Measurements from ENCODE around the gene TCF7L1. TPM values are rescaled to one million over a fixed set of nuclear protein-coding genes. Genes with fewer than 3 reads are reported as not detected.

TCF7L1 gene
- total and polyA plus RNA-seq, 9 of the 15 experiments (the other 6 are each of a cell fraction or from before 2014, with no cell fraction given): 0.03 to 0.11 (median 0.07) TPM; not detected in 5

DNA sequence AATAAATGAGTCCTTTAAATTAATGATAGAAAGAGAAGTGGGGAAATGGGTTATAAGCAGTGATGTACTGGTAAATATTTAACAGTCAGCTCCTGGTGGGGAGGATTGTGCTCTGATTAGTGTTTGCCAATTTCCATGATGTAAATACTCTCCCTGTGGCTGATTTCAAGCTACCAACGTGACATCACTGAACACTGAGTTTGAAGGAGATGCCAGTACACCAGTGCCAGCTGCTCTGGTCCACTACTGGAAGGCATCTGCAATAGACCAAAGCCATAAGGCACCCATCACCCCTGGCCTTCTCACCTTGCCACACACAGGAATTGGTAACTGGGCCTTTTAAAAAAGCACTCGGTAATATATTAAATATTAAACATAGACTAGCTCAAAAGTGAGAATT, 116.9 kb downstream of the TCF7L1 start (continued):
- TF ChIP-seq IFI16 (CRISPR knock-in tag; IDR thresholded peaks at IDR 0.05) (no peak), EP400 (IDR thresholded peaks at IDR 0.05) (no peak), HDAC2 (IDR thresholded peaks at IDR 0.05) (no peak), ZNF644 (tag; IDR thresholded peaks at IDR 0.05; ENCODE audit: low read depth) (no peak), ZNF778 (CRISPR knock-in tag; IDR thresholded peaks at IDR 0.05) (no peak)
- TF ChIP-seq, protein P1, sequence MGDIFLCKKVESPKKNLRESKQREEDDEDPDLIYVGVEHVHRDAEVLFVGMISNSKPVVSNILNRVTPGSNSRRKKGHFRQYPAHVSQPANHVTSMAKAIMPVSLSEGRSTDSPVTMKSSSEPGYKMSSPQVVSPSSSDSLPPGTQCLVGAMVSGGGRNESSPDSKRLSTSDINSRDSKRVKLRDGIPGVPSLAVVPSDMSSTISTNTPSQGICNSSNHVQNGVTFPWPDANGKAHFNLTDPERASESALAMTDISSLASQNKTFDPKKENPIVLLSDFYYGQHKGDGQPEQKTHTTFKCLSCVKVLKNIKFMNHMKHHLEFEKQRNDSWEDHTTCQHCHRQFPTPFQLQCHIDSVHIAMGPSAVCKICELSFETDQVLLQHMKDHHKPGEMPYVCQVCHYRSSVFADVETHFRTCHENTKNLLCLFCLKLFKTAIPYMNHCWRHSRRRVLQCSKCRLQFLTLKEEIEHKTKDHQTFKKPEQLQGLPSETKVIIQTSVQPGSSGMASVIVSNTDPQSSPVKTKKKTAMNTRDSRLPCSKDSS (IDR thresholded peaks at IDR 0.05; ENCODE audit: low read depth, partially characterized antibody): no peak

DNA sequence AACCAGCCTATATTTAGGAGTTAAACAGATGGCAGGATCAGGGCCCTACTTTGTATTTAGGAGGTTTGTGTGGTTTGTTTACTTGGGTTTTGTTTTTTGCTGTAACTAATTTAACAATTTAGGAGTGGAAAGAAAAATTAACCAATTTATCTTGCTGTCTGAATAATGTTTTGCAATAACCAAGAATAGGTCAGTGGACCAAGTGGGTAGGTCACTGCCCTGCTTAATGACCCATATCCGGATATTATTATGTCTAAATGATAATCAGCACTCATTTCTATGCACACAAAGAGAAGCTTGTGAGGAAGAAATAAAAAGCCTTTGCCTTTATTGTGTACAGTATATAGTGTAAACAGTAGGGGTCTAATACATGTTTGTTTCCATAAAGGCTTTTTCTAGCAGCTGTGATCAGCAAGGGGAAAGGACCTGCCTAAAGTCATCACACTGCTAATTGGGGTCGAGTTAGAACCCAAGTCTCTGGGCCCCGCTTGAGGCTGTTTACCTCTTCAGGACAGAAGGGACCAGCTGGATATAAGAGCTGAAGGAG, 118.0 kb downstream of the TCF7L1 start:
- in situ Hi-C loops (cut with MboI): no loop called here
- BruUV-seq (replicated peaks): no TSS peak
- ATAC-seq: no peak

More for the DNA sequence above, 118.0 kb downstream of the TCF7L1 start:
- Histone ChIP-seq H3K9me1 (ENCODE audit: control insufficient read depth, insufficient read depth, low read length) (no peaks in the 10 kb centered on the region), H4K20me1 (replicated peaks; ENCODE audit: control insufficient read depth, insufficient read depth, low read length) (no peaks in the 10 kb centered on the region), H3K4me3 (no peak overlapping the region), H3K79me2 (ENCODE audit: control insufficient read depth, insufficient read depth, low read length) (no peaks in the 10 kb centered on the region), H3K9me3 (replicated peaks; ENCODE audit: control insufficient read depth, insufficient read depth, low read depth, low read length) (no peaks in the 10 kb centered on the region), H3K9ac (ENCODE audit: insufficient read depth in 1 of 2, low read depth in 2 of 2, low read length in 2 of 2) (no peak overlapping the region), H2AFZ (ENCODE audit: low read depth, low read length) (no peak overlapping the region), H3K4me2 (ENCODE audit: insufficient read depth, low read length) (no peak overlapping the region), H3K27me3 (ENCODE audit: control insufficient read depth in 2 of 2, insufficient read depth in 2 of 2, low read length in 2 of 2) (peaks cover 24 to 69% of the 10 kb centered on the region in 2 experiments; a peak in 4 of 5 replicates), H3K27ac (ENCODE audit: extremely low read depth, low read depth, low read length) (no peak overlapping the region), H3K4me1 (replicated peaks in 1 of 2; ENCODE audit: control insufficient read depth in 2 of 2, insufficient read depth in 2 of 2, low read length in 2 of 2) (0 out of 5 replicates have a peak, but pooled peaks cover 0 to 3% of the 10 kb centered on the region in 2 experiments), H3K36me3 (ENCODE audit: control insufficient read depth, insufficient read depth, low read length) (no peaks in the 10 kb centered on the region)
- 8% methylated on average over 3 of the region's 3 CpGs for WGBS (ENCODE audit: insufficient coverage, low coverage, missing lambda C conversion rate)
- POLR2A ChIA-PET: interaction anchor here (0.8 to 1.3 kb wide), 3 partner anchors 10 to 119 kb away, joined by 3 read pairs; no protein-coding TSS in a partner anchor
- CTCF ChIA-PET (ENCODE audit: low intra/inter-chr PET ratio): no interaction called here
- FAIRE-seq (no peak), DNase-seq (ENCODE audit: extremely low read depth in 1 of 4, low spot score in 3 of 4) (no peak)
- TF ChIP-seq SNIP1 (IDR thresholded peaks at IDR 0.05; ENCODE audit: low read depth): no peak
- TF ChIP-seq, protein P2, sequence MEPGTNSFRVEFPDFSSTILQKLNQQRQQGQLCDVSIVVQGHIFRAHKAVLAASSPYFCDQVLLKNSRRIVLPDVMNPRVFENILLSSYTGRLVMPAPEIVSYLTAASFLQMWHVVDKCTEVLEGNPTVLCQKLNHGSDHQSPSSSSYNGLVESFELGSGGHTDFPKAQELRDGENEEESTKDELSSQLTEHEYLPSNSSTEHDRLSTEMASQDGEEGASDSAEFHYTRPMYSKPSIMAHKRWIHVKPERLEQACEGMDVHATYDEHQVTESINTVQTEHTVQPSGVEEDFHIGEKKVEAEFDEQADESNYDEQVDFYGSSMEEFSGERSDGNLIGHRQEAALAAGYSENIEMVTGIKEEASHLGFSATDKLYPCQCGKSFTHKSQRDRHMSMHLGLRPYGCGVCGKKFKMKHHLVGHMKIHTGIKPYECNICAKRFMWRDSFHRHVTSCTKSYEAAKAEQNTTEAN (CRISPR knock-in tag; IDR thresholded peaks at IDR 0.05): no peak
- peak; percentile 93 for TF ChIP-seq ZKSCAN8 (CRISPR knock-in tag; IDR thresholded peaks at IDR 0.05)
- intact Hi-C loops (cut with micrococcal nuclease): no loop called here

Data from K562 (cell line).